H9 (cell line): Measurements from ENCODE around the gene COL4A2. TPM values are rescaled to one million over a fixed set of nuclear protein-coding genes. Genes with fewer than 3 reads are reported as not detected.

Experiments used
- DNase-seq: peaks from one replicate; pipeline ENCODE4 v3.0.0-alpha.2; 2017
- H2AFZ ChIP-seq: one replicate; pipeline ENCODE4 v1.6.1; 2013; ENCODE audit warnings: mild to moderate bottlenecking, low read length, control low read depth, moderate library complexity
- H2AK5ac ChIP-seq: 2 replicates; pipeline ENCODE4 v1.6.1; 2013; ENCODE audit warnings: low read length, control low read depth, mixed read lengths; ENCODE audit not compliant: insufficient read length
- H2BK120ac ChIP-seq: one replicate; pipeline ENCODE4 v1.6.1; 2013; ENCODE audit warnings: low read depth, mild to moderate bottlenecking, low read length, control low read depth, inconsistent platforms; ENCODE audit not compliant: poor library complexity, severe bottlenecking
- H2BK12ac ChIP-seq: 2 replicates; pipeline ENCODE4 v1.6.1; 2013; ENCODE audit warnings: low read length, control low read depth, mixed read lengths, low read depth; ENCODE audit not compliant: insufficient read length
- H2BK15ac ChIP-seq: 2 replicates; pipeline ENCODE4 v1.6.1; 2013; ENCODE audit warnings: low read depth, low read length, control low read depth
- H2BK20ac ChIP-seq: one replicate; pipeline ENCODE4 v1.6.1; 2013; ENCODE audit warnings: low read depth, mild to moderate bottlenecking, low read length, control low read depth, inconsistent platforms; ENCODE audit not compliant: poor library complexity, severe bottlenecking
- H2BK5ac ChIP-seq: 2 replicates; pipeline ENCODE4 v1.6.1; 2013; ENCODE audit warnings: low read length, control low read depth, mixed read lengths; ENCODE audit not compliant: insufficient read length
- H3K14ac ChIP-seq: 2 replicates; pipeline ENCODE4 v1.6.1; 2013; ENCODE audit warnings: low read length, control low read depth; ENCODE audit not compliant: insufficient read depth
- H3K18ac ChIP-seq: 2 replicates; pipeline ENCODE4 v1.6.1; 2013; ENCODE audit warnings: low read depth, mild to moderate bottlenecking, mixed read lengths, low read length, control low read depth; ENCODE audit not compliant: insufficient read length
- H3K23ac ChIP-seq: 2 replicates; pipeline ENCODE4 v1.6.1; 2013; ENCODE audit warnings: low read length, control low read depth, mixed read lengths, low read depth; ENCODE audit not compliant: insufficient read length
- H3K23me2 ChIP-seq: 2 replicates; pipeline ENCODE4 v1.6.1; 2013; ENCODE audit warnings: low read depth, mild to moderate bottlenecking, mixed read lengths, low read length, control low read depth; ENCODE audit not compliant: insufficient read length, poor library complexity, severe bottlenecking
- H3K27ac ChIP-seq: 2 replicates; pipeline ENCODE4 v1.5.1; 2013; ENCODE audit warnings: low read length, control low read depth, mixed read lengths, low read depth; ENCODE audit not compliant: insufficient read length
- H3K27me3 ChIP-seq: 2 replicates; pipeline ENCODE4 v1.6.1; 2013; ENCODE audit warnings: low read length, control low read depth, inconsistent platforms; ENCODE audit not compliant: insufficient read depth
- H3K4ac ChIP-seq: 2 replicates; pipeline ENCODE4 v1.6.1; 2013; ENCODE audit warnings: low read depth, mild to moderate bottlenecking, control low read depth, inconsistent platforms, low read length, moderate library complexity
- H3K4me1 ChIP-seq: 2 replicates; pipeline ENCODE4 v1.6.1; 2013; ENCODE audit warnings: low read length, control low read depth, inconsistent platforms; ENCODE audit not compliant: insufficient read depth
- H3K4me2 ChIP-seq: 2 replicates; pipeline ENCODE4 v1.6.1; 2013; ENCODE audit warnings: low read length, control low read depth, mixed read lengths; ENCODE audit not compliant: insufficient read length, insufficient read depth
- H3K56ac ChIP-seq: 2 replicates; pipeline ENCODE4 v1.6.1; 2013; ENCODE audit warnings: low read depth, mild to moderate bottlenecking, mixed read lengths, low read length, control low read depth; ENCODE audit not compliant: insufficient read length
- H3K79me1 ChIP-seq: 2 replicates; pipeline ENCODE4 v1.6.1; 2013; ENCODE audit warnings: low read depth, mild to moderate bottlenecking, moderate library complexity, low read length, control low read depth, inconsistent platforms; ENCODE audit not compliant: insufficient read depth, poor library complexity, severe bottlenecking
- H3K79me2 ChIP-seq: 2 replicates; pipeline ENCODE4 v1.6.1; 2013; ENCODE audit warnings: low read length, control low read depth, inconsistent platforms; ENCODE audit not compliant: insufficient read depth
- H3K9ac ChIP-seq: 2 replicates; pipeline ENCODE4 v1.6.1; 2013; ENCODE audit warnings: low read length, control low read depth, mixed read lengths; ENCODE audit not compliant: insufficient read length; ENCODE audit errors: extremely low read depth
- H3K9me3 ChIP-seq: one replicate; pipeline ENCODE4 v1.6.1; 2013; ENCODE audit warnings: low read depth, low read length, inconsistent platforms; ENCODE audit not compliant: control insufficient read depth
- H3T11ph ChIP-seq: one replicate; pipeline ENCODE4 v1.6.1; 2013; ENCODE audit warnings: mild to moderate bottlenecking, low read length, control low read depth, inconsistent platforms
- H4K20me1 ChIP-seq: one replicate; pipeline ENCODE4 v1.6.1; 2013; ENCODE audit not compliant: control insufficient read depth, insufficient read length, insufficient read depth
- H4K5ac ChIP-seq: 2 replicates; pipeline ENCODE4 v1.6.1; 2013; ENCODE audit warnings: low read depth, mild to moderate bottlenecking, mixed read lengths, low read length, control low read depth; ENCODE audit not compliant: insufficient read length
- H4K8ac ChIP-seq: replicated peaks from 2 replicates; pipeline ENCODE4 v1.6.1; 2013; ENCODE audit warnings: low read length, control low read depth, mixed read lengths, low read depth; ENCODE audit not compliant: insufficient read length
- H4K91ac ChIP-seq: 2 replicates; pipeline ENCODE4 v1.6.1; 2013; ENCODE audit warnings: low read depth, mild to moderate bottlenecking, moderate library complexity, mixed read lengths, low read length, control low read depth; ENCODE audit not compliant: insufficient read length
- H3K27ac Mint-ChIP-seq, 3 experiments: 2 replicates in 2 of 3; 3 replicates in 1 of 3; pipeline ENCODE4 v1.8.0; 2020 to 2021; ENCODE audit warnings: mixed read lengths in 3 of 3, mild to moderate bottlenecking in 1 of 3, moderate library complexity in 1 of 3
- H3K27me3 Mint-ChIP-seq: 2 replicates; pipeline ENCODE4 v1.8.0; 2021; ENCODE audit warnings: low read depth, mild to moderate bottlenecking, moderate library complexity, mixed read lengths
- H3K36me3 Mint-ChIP-seq, 3 experiments: 2 replicates in 2 of 3; 3 replicates in 1 of 3; pipeline ENCODE4 v1.8.0; 2020 to 2021; ENCODE audit warnings: low read depth in 3 of 3, mixed read lengths in 3 of 3; ENCODE audit not compliant: insufficient read depth in 1 of 3
- H3K4me1 Mint-ChIP-seq, 2 experiments: 2 replicates each; pipeline ENCODE4 v1.8.0; 2020; ENCODE audit warnings: mixed read lengths in 2 of 2
- H3K4me3 Mint-ChIP-seq, 2 experiments: 2 replicates in 1 of 2; 3 replicates in 1 of 2; pipeline ENCODE4 v1.8.0; 2020 to 2021; ENCODE audit warnings: mild to moderate bottlenecking in 2 of 2, mixed read lengths in 2 of 2, moderate library complexity in 1 of 2
- H3K9me3 Mint-ChIP-seq, 2 experiments: 2 replicates in 1 of 2; 3 replicates in 1 of 2; pipeline ENCODE4 v1.8.0; 2020; ENCODE audit warnings: mild to moderate bottlenecking in 2 of 2, mixed read lengths in 2 of 2, moderate library complexity in 1 of 2
- WGBS: extraction: QIAGEN DNeasy Blood & Tissue Kit; methylation state at CpG from one replicate; pipeline ENCODE4 v1.1.7; 2013; ENCODE audit warnings: missing lambda C conversion rate, low lambda C conversion rate, mixed read lengths; ENCODE audit not compliant: insufficient read length; ENCODE audit errors: extremely low coverage; 5-methylcytosine and 5-hydroxymethylcytosine counted together
- total RNA-seq: library from RNA; stranded (reverse); gene quantifications from 2 replicates; pipeline ENCODE4 v1.2.1, GENCODE V29; 2021
- TF ChIP-seq, protein P1 (sequence below): fragments of 200-600 bp; sonication (generic); conservative IDR thresholded peaks from 3 replicates; pipeline ENCODE4 v1.8.0; 2021; ENCODE audit warnings: antibody characterized with exemption, mild to moderate bottlenecking

COL4A2 gene
- total RNA-seq, 1 experiment from 2014 or later, result 76.5 TPM

DNA sequence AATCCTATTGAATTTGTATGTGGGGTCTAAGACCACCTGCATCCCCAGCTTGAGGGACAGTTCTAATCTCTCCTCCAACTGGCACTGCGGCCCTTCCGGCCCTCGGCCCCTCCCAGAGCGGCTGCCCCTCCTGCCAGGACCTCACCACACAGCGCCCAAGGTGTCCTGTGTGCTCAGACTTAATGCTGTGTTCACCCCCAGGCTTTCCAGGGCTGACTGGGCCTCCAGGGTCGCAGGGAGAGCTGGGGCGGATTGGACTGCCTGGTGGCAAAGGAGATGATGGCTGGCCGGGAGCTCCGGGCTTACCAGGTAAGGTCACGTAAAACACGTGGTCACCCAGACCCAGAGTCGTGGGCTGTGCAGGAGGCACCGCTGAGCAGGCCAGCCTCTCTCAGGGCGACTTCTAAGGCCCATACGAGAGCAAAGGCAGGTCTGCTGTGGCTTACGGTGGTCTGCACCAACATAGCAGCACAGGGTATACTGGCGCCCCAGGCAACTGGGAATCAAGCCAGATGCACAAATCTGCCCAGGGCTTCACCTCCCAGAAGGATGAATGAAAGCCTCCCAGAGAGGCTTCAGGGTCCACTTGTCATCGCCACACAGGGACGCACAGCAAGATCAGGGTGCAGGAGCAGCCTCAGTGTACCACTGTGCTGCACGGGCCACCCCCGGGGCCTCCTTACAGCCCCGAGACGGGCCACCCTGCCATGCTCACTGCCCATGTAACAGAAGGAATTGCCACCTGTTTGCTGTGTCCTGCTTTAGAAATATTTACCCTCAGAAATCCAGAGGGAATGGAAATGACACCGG, 185.0 kb downstream of the COL4A2 start:
- Histone ChIP-seq H2BK120ac (no peak overlapping the region), H4K5ac (no peak overlapping the region), H3K18ac (no peak overlapping the region), H2AFZ (no peak overlapping the region), H3K23me2 (no peaks in the 10 kb centered on the region), H4K20me1 (no peaks in the 10 kb centered on the region), H3K14ac (no peak overlapping the region), H3K9ac (no peak overlapping the region), H2BK5ac (no peak overlapping the region), H3K56ac (no peak overlapping the region), H2BK20ac (no peak overlapping the region), H4K8ac (no peak overlapping the region), H4K91ac (no peak overlapping the region), H2AK5ac (no peak overlapping the region), H3T11ph (no peak overlapping the region), H2BK12ac (no peak overlapping the region), H3K27ac (no peak overlapping the region), H3K79me2 (no peaks in the 10 kb centered on the region), H3K27me3 (no peaks in the 10 kb centered on the region), H3K4me2 (no peak overlapping the region), H3K4ac (no peak overlapping the region), H3K23ac (no peak overlapping the region), H3K9me3 (no peaks in the 10 kb centered on the region), H3K79me1 (no peaks in the 10 kb centered on the region), H3K4me1 (peaks cover under 1% of the 10 kb centered on the region; the same call in 1 of the 2 replicates), H2BK15ac (no peak overlapping the region)
- H3K27ac Mint-ChIP-seq, result no peak overlapping the region; a peak in 1 of 7 replicates
- no peak overlapping the region for H3K4me3 Mint-ChIP-seq
- H3K4me1 Mint-ChIP-seq, result peaks cover 7 to 15% of the 10 kb centered on the region in 2 experiments
- WGBS, result no CpG with 5 or more reads among the region's 24 CpGs
- no peaks in the 10 kb centered on the region for H3K27me3 Mint-ChIP-seq
- peaks cover 34 to 73% (median 63%) of the 10 kb centered on the region in 3 experiments for H3K36me3 Mint-ChIP-seq
- TF ChIP-seq, protein P1, sequence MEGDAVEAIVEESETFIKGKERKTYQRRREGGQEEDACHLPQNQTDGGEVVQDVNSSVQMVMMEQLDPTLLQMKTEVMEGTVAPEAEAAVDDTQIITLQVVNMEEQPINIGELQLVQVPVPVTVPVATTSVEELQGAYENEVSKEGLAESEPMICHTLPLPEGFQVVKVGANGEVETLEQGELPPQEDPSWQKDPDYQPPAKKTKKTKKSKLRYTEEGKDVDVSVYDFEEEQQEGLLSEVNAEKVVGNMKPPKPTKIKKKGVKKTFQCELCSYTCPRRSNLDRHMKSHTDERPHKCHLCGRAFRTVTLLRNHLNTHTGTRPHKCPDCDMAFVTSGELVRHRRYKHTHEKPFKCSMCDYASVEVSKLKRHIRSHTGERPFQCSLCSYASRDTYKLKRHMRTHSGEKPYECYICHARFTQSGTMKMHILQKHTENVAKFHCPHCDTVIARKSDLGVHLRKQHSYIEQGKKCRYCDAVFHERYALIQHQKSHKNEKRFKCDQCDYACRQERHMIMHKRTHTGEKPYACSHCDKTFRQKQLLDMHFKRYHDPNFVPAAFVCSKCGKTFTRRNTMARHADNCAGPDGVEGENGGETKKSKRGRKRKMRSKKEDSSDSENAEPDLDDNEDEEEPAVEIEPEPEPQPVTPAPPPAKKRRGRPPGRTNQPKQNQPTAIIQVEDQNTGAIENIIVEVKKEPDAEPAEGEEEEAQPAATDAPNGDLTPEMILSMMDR, result no peak
- peaks cover 0 to 8% of the 10 kb centered on the region in 2 experiments; a peak in 1 of 5 replicates for H3K9me3 Mint-ChIP-seq
- DNase-seq, result no peak
